ENCODE data around the gene TMEM18. TPM values are rescaled to one million over a fixed set of nuclear protein-coding genes. Genes with fewer than 3 reads are reported as not detected.
A peak's percentile ranks its signal among the peaks of the same experiment; 100 is the strongest.

The TMEM18 gene
- total and polyA plus RNA-seq, 2 of the 13 experiments (the other 11 are each of a cell fraction or from before 2014, with no cell fraction given) = 45.9 to 49.4 TPM

DNA sequence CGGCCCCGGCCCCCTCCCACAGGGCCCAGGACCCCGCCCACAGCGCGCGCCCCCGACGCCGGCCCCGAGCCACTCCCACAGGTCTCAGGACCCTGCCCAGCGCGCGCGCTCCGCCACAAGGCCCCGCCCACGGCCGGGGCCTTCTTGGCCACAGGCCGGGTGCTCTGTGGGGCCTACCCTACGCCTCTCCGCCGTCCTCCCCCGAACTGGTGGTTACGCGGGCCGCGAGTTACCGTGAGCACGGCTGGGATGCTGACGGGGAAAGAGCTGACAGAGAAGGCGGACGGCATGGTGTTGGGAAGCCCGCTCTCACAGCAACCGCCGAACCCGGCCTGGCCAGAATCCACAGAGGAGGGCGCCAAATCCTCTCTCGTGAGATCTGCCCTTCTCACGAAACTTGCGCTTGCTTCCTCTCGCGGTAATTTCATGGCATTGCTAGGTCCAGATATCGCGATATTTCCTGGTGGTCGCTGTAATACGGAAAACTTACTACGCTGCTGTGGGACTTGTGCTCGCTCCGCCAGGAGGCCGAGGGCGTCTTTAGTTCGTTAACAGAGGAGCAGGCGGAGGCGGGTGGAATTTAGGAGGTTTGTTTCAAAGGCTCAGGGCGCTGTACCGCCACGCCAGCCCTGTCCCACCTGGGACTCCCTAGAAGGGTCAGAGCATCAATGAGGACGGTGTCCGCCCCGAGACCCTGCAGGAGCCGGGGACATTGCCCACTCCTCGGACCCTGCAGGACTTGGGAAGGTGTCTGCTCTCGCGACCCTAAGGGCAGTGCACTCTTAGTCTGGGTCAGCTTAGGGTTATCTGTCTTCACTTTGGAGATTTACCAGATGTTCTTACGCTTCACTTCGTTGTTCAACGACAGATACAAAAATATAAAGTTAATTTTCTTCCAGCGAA, at the start of gene TMEM18 (continued):
- TF ChIP-seq, protein P1, sequence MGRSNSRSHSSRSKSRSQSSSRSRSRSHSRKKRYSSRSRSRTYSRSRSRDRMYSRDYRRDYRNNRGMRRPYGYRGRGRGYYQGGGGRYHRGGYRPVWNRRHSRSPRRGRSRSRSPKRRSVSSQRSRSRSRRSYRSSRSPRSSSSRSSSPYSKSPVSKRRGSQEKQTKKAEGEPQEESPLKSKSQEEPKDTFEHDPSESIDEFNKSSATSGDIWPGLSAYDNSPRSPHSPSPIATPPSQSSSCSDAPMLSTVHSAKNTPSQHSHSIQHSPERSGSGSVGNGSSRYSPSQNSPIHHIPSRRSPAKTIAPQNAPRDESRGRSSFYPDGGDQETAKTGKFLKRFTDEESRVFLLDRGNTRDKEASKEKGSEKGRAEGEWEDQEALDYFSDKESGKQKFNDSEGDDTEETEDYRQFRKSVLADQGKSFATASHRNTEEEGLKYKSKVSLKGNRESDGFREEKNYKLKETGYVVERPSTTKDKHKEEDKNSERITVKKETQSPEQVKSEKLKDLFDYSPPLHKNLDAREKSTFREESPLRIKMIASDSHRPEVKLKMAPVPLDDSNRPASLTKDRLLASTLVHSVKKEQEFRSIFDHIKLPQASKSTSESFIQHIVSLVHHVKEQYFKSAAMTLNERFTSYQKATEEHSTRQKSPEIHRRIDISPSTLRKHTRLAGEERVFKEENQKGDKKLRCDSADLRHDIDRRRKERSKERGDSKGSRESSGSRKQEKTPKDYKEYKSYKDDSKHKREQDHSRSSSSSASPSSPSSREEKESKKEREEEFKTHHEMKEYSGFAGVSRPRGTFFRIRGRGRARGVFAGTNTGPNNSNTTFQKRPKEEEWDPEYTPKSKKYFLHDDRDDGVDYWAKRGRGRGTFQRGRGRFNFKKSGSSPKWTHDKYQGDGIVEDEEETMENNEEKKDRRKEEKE (IDR thresholded peaks at IDR 0.05) = no peak
- TF ChIP-seq MAFK (conservative IDR thresholded peaks at IDR 0.05 in 1 of 2, IDR thresholded peaks at IDR 0.05 in 1 of 2; ENCODE audit: low read length in 2 of 2) = no peak
- TF ChIP-seq, protein P2, sequence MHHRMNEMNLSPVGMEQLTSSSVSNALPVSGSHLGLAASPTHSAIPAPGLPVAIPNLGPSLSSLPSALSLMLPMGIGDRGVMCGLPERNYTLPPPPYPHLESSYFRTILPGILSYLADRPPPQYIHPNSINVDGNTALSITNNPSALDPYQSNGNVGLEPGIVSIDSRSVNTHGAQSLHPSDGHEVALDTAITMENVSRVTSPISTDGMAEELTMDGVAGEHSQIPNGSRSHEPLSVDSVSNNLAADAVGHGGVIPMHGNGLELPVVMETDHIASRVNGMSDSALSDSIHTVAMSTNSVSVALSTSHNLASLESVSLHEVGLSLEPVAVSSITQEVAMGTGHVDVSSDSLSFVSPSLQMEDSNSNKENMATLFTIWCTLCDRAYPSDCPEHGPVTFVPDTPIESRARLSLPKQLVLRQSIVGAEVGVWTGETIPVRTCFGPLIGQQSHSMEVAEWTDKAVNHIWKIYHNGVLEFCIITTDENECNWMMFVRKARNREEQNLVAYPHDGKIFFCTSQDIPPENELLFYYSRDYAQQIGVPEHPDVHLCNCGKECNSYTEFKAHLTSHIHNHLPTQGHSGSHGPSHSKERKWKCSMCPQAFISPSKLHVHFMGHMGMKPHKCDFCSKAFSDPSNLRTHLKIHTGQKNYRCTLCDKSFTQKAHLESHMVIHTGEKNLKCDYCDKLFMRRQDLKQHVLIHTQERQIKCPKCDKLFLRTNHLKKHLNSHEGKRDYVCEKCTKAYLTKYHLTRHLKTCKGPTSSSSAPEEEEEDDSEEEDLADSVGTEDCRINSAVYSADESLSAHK (CRISPR knock-in tag; IDR thresholded peaks at IDR 0.05; ENCODE audit: borderline replicate concordance) = 0 out of 2 replicates have a peak, but pooled peaks have one; percentile 71
- TF ChIP-seq, protein P3, sequence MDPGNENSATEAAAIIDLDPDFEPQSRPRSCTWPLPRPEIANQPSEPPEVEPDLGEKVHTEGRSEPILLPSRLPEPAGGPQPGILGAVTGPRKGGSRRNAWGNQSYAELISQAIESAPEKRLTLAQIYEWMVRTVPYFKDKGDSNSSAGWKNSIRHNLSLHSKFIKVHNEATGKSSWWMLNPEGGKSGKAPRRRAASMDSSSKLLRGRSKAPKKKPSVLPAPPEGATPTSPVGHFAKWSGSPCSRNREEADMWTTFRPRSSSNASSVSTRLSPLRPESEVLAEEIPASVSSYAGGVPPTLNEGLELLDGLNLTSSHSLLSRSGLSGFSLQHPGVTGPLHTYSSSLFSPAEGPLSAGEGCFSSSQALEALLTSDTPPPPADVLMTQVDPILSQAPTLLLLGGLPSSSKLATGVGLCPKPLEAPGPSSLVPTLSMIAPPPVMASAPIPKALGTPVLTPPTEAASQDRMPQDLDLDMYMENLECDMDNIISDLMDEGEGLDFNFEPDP (CRISPR knock-in tag; conservative IDR thresholded peaks at IDR 0.05) = no peak
- no peak for TF ChIP-seq ZNF383 (CRISPR knock-in tag; IDR thresholded peaks at IDR 0.05; ENCODE audit: borderline replicate concordance)
- TF ChIP-seq SALL2 (CRISPR knock-in tag; IDR thresholded peaks at IDR 0.05) = peak; percentile 92
- TF ChIP-seq, protein P4, sequence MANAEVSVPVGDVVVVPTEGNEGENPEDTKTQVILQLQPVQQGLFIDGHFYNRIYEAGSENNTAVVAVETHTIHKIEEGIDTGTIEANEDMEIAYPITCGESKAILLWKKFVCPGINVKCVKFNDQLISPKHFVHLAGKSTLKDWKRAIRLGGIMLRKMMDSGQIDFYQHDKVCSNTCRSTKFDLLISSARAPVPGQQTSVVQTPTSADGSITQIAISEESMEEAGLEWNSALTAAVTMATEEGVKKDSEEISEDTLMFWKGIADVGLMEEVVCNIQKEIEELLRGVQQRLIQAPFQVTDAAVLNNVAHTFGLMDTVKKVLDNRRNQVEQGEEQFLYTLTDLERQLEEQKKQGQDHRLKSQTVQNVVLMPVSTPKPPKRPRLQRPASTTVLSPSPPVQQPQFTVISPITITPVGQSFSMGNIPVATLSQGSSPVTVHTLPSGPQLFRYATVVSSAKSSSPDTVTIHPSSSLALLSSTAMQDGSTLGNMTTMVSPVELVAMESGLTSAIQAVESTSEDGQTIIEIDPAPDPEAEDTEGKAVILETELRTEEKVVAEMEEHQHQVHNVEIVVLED (CRISPR knock-in tag; IDR thresholded peaks at IDR 0.05; ENCODE audit: borderline replicate concordance) = peak; percentile 77
- no peak for TF ChIP-seq PLRG1 (conservative IDR thresholded peaks at IDR 0.05)
- TF ChIP-seq, protein P5, sequence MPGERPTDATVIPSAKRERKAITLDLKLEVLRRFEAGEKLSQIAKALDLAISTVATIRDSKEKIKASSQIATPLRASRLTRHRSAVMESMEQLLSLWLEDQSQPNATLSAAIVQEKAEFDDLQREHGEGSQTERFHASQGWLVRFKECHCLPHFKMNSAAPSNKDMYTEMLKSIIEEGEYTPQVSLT (CRISPR knock-in tag; IDR thresholded peaks at IDR 0.05; ENCODE audit: borderline replicate concordance, low read depth) = no peak
- TF ChIP-seq KDM2A (CRISPR knock-in tag; IDR thresholded peaks at IDR 0.05; ENCODE audit: borderline replicate concordance, low read depth) = peak; percentile 91
- TF ChIP-seq, protein P6, sequence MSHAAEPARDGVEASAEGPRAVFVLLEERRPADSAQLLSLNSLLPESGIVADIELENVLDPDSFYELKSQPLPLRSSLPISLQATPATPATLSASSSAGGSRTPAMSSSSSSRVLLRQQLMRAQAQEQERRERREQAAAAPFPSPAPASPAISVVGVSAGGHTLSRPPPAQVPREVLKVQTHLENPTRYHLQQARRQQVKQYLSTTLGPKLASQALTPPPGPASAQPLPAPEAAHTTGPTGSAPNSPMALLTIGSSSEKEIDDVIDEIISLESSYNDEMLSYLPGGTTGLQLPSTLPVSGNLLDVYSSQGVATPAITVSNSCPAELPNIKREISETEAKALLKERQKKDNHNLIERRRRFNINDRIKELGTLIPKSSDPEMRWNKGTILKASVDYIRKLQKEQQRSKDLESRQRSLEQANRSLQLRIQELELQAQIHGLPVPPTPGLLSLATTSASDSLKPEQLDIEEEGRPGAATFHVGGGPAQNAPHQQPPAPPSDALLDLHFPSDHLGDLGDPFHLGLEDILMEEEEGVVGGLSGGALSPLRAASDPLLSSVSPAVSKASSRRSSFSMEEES (CRISPR knock-in tag; IDR thresholded peaks at IDR 0.05) = peak; percentile 73
- TF ChIP-seq, protein P7, sequence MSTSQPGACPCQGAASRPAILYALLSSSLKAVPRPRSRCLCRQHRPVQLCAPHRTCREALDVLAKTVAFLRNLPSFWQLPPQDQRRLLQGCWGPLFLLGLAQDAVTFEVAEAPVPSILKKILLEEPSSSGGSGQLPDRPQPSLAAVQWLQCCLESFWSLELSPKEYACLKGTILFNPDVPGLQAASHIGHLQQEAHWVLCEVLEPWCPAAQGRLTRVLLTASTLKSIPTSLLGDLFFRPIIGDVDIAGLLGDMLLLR (CRISPR knock-in tag; IDR thresholded peaks at IDR 0.05) = peak; percentile 64
- TF ChIP-seq ZNF546 (CRISPR knock-in tag; conservative IDR thresholded peaks at IDR 0.05) = peak; percentile 97
- TF ChIP-seq JDP2 (CRISPR knock-in tag; IDR thresholded peaks at IDR 0.05; ENCODE audit: borderline replicate concordance) = no peak
- no peak for TF ChIP-seq ZMYM3 (CRISPR knock-in tag; IDR thresholded peaks at IDR 0.05)
- TF ChIP-seq HCFC1 (IDR thresholded peaks at IDR 0.05; ENCODE audit: low read depth, low read length) = peak; percentile 47

Measured in HepG2 (cell line).